ENCODE data around the gene LRG1.

Gene LRG1

GRCh38 chr19:4491446-4491845 is 48.4 kb downstream of the LRG1 start:
- TF ChIP-seq GABPA (IDR thresholded peaks at IDR 0.05; ENCODE audit: low read depth) (no peak), POLR2AphosphoS5 (IDR thresholded peaks at IDR 0.05; ENCODE audit: low read depth) (no peak), REST (IDR thresholded peaks at IDR 0.05; ENCODE audit: insufficient replicate concordance, low read depth) (no peak)
- Histone ChIP-seq H3K4me3 (replicated peaks; ENCODE audit: insufficient read depth, low read length) (no peak overlapping the region), H3K27me3 (ENCODE audit: insufficient read depth, poor library complexity, severe bottlenecking) (no peaks in the 10 kb centered on the region), H3K27ac (replicated peaks) (no peak overlapping the region)
- DNase-seq (ENCODE audit: low read depth in 1 of 2, low spot score in 1 of 2), result no peak

- H3K4me3 ChIP-seq (replicated peaks; ENCODE audit: insufficient read depth, low read length), result no peak overlapping the region
- H3K27me3 ChIP-seq (ENCODE audit: insufficient read depth, poor library complexity, severe bottlenecking), result no peaks in the 10 kb centered on the region
- no peak overlapping the region for H3K27ac ChIP-seq (replicated peaks)
- TF ChIP-seq POLR2AphosphoS5 (IDR thresholded peaks at IDR 0.05; ENCODE audit: low read depth) (no peak), SPI1 (IDR thresholded peaks at IDR 0.05; ENCODE audit: borderline replicate concordance, low read depth) (no peak), GABPA (IDR thresholded peaks at IDR 0.05; ENCODE audit: low read depth) (no peak), REST (IDR thresholded peaks at IDR 0.05; ENCODE audit: insufficient replicate concordance, low read depth) (no peak), CTCF (IDR thresholded peaks at IDR 0.05; ENCODE audit: insufficient read depth, low read length) (no peak)
- DNase-seq (ENCODE audit: low read depth in 1 of 2, low spot score in 1 of 2), result no peak
Measured at GRCh38 chr19:4488496-4488895, 51.3 kb downstream of the LRG1 start.

DNA sequence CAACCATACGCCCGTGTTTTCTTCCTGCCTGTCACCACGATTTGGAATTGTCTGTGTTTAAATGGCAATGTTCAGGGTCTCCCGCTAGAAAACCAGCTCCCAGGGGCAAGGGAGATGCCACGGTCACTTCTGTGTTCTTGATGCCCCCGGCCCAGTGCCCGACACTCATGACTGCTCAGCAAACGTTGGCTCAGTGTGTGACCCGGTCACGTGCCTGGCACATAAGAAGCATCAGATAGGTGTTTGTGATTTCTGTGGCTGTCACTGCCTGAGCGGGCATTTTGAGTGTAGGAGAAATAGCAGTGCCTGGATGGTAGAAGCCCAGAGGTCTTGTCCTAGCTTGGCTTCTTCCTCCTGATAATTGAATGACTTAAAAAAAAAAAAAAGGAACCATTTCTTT is 52.3 kb downstream of the LRG1 start:
- no peak overlapping the region for H3K27ac ChIP-seq (replicated peaks)
- TF ChIP-seq SPI1 (IDR thresholded peaks at IDR 0.05; ENCODE audit: borderline replicate concordance, low read depth) (no peak), GABPA (IDR thresholded peaks at IDR 0.05; ENCODE audit: low read depth) (no peak), POLR2AphosphoS5 (IDR thresholded peaks at IDR 0.05; ENCODE audit: low read depth) (no peak), REST (IDR thresholded peaks at IDR 0.05; ENCODE audit: insufficient replicate concordance, low read depth) (no peak), CTCF (IDR thresholded peaks at IDR 0.05; ENCODE audit: insufficient read depth, low read length) (no peak)
- no peak overlapping the region for H3K4me3 ChIP-seq (replicated peaks; ENCODE audit: insufficient read depth, low read length)
- H3K27me3 ChIP-seq (ENCODE audit: insufficient read depth, poor library complexity, severe bottlenecking), result no peaks in the 10 kb centered on the region
- DNase-seq (ENCODE audit: low read depth in 1 of 2, low spot score in 1 of 2), result no peak
